SJSA1 (cell line): ENCODE measurements around the gene EME2. TPM values are rescaled to one million over a fixed set of nuclear protein-coding genes. Genes with fewer than 3 reads are reported as not detected.

Experiments
- DNase-seq, 2 experiments: peaks; one replicate each; pipeline ENCODE4 v3.0.0-alpha.2; 2015 to 2020; ENCODE audit warnings: low spot score in 2 of 2, low read depth in 1 of 2
- H3K27ac ChIP-seq: fragments of 250-450 bp; sonication (Bioruptor Pico); 2 replicates; pipeline ENCODE4 v1.5.1; 2020; ENCODE audit warnings: mild to moderate bottlenecking, moderate library complexity
- H3K27me3 ChIP-seq: fragments of 250-450 bp; sonication (Bioruptor Pico); replicated peaks from 2 replicates; pipeline ENCODE4 v1.5.1; 2020; ENCODE audit warnings: mild to moderate bottlenecking, moderate library complexity
- H3K36me3 ChIP-seq: fragments of 250-450 bp; sonication (Bioruptor Pico); 2 replicates; pipeline ENCODE4 v1.5.1; 2020; ENCODE audit warnings: mild to moderate bottlenecking
- H3K4me1 ChIP-seq: fragments of 250-450 bp; sonication (Bioruptor Pico); replicated peaks from 2 replicates; pipeline ENCODE4 v1.6.1; 2021; ENCODE audit warnings: mild to moderate bottlenecking
- H3K4me3 ChIP-seq: fragments of 250-450 bp; sonication (Bioruptor Pico); 2 replicates; pipeline ENCODE4 v1.5.1; 2020; ENCODE audit warnings: mild to moderate bottlenecking
- H3K9me3 ChIP-seq: fragments of 250-450 bp; sonication (Bioruptor Pico); replicated peaks from 2 replicates; pipeline ENCODE4 v1.5.1; 2020; ENCODE audit warnings: mild to moderate bottlenecking
- total RNA-seq: library from RNA; depleted of rRNA; stranded (reverse); fragments of >200 nt; shearing (Covaris generic); gene quantifications from 2 replicates; pipeline ENCODE4 v1.2.3, GENCODE V29; 2014

The EME2 gene
- total RNA-seq, 1 experiment from 2014 or later = 7.7 TPM

DNA sequence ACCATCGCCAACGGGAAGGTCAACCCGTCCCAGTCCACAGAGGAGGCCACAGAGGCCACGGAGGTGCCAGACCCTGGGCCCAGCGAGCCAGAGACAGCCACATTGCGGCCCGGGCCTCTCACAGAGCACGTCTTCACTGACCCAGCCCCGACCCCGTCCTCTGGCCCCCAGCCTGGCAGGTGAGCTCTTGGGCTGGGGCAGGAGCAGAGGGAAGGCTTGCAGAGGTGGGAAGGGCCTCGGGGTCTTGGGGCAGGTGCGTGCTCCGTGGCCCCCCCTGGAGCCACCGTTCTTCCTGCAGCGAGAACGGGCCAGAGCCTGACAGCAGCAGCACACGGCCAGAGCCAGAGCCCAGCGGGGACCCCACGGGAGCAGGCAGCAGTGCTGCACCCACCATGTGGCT lies 6.4 kb upstream of the EME2 start:
- H3K4me1 ChIP-seq = peaks cover 9% of the 10 kb centered on the region
- no peak for DNase-seq
- H3K36me3 ChIP-seq = peaks cover 91% of the 10 kb centered on the region
- H3K9me3 ChIP-seq = no peaks in the 10 kb centered on the region
- H3K27me3 ChIP-seq = no peaks in the 10 kb centered on the region
- H3K4me3 ChIP-seq = no peak overlapping the region
- no peak overlapping the region for H3K27ac ChIP-seq

DNA sequence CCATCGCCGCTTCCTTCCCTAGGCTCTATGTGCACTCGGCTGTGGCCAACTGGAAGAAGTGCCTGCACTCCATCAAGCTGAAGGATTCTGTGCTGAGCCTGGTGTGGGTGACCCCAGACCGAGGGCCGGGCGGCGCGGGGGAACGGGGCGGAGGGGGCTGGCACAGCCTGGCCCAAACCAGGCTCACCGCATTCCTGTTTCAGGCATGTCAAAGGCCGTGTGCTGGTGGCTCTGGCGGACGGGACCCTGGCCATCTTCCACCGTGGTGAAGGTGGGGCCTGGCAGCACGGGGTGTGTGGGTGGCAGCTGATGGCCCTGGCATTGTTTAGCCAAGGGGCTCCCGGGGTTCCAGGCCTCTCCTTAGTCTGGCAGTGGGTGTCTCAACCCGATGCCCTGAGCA lies 5.9 kb upstream of the EME2 start:
- Histone ChIP-seq H3K9me3 (no peaks in the 10 kb centered on the region), H3K36me3 (peaks cover 92% of the 10 kb centered on the region), H3K27me3 (no peaks in the 10 kb centered on the region), H3K27ac (no peak overlapping the region), H3K4me3 (no peak overlapping the region), H3K4me1 (peaks cover 12% of the 10 kb centered on the region)
- DNase-seq = no peak

DNA sequence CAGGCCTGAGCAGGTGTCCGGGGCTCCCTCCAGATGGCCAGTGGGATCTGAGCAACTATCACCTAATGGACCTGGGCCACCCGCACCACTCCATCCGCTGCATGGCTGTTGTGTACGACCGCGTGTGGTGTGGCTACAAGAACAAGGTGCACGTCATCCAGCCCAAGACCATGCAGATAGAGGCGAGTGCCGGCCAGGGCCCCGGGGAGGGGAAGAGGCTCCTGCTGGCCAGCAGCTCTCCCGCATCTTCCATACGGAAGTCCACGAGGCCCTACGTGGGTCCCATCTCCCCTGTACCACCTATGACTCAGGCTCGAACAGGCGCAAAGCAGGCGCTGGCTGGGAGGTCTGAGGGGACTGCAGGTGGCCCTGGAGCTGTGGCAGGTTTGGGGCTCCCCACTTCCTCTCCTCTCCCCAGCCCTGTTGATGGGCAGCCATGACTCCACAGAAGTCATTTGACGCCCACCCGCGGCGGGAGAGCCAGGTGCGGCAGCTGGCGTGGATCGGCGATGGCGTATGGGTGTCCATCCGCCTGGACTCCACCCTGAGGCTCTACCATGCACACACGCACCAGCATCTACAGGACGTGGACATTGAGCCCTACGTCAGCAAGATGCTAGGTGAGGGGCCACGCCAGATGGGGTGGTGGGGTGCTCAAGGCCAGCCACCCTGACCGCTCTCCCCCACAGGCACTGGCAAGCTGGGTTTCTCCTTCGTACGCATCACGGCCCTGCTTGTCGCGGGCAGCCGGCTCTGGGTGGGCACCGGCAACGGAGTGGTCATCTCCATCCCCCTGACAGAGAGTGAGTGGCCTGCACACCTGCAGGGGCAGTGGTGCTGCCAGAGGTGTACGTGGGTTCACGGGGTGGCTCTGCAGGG lies 5.3 kb upstream of the EME2 start:
- H3K27me3 ChIP-seq = no peaks in the 10 kb centered on the region
- peaks cover 92% of the 10 kb centered on the region for H3K36me3 ChIP-seq
- H3K4me1 ChIP-seq = peaks cover 19% of the 10 kb centered on the region
- no peak for DNase-seq
- no peak overlapping the region for H3K27ac ChIP-seq
- no peak overlapping the region for H3K4me3 ChIP-seq
- H3K9me3 ChIP-seq = no peaks in the 10 kb centered on the region

DNA sequence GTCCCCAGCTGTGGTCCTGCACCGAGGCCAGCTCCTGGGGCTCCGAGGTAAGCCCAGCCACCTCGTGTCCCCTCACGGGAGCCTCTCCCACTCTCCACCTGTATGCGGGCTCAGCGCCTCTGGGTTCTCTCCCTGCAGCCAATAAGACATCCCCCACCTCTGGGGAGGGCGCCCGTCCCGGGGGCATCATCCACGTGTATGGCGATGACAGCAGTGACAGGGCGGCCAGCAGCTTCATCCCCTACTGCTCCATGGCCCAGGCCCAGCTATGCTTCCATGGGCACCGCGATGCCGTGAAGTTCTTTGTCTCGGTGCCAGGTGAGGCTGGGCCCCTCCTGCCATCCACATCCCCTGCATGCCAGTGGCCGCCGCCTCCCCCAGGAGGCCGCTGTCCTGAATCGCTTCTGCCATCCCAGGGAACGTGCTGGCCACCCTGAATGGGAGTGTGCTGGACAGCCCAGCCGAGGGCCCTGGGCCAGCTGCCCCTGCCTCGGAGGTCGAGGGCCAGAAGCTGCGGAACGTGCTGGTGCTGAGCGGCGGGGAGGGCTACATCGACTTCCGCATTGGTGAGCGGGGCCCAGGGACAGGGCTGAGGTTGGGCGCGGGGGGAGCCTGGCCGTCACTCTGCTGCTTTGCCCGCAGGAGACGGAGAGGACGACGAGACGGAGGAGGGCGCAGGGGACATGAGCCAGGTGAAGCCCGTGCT lies 4.4 kb upstream of the EME2 start:
- Histone ChIP-seq H3K27ac (no peak overlapping the region), H3K4me1 (peaks cover 19% of the 10 kb centered on the region), H3K9me3 (peaks cover 4% of the 10 kb centered on the region), H3K27me3 (no peaks in the 10 kb centered on the region), H3K4me3 (no peak overlapping the region), H3K36me3 (peaks cover 92% of the 10 kb centered on the region)
- DNase-seq = no peak

GRCh38 chr16:1768767-1769401 lies 3.7 kb upstream of the EME2 start:
- Histone ChIP-seq H3K27me3 (no peaks in the 10 kb centered on the region), H3K9me3 (peaks cover 4% of the 10 kb centered on the region), H3K4me1 (peaks cover 23% of the 10 kb centered on the region), H3K4me3 (no peak overlapping the region), H3K27ac (no peak overlapping the region), H3K36me3 (peaks cover 89% of the 10 kb centered on the region)
- DNase-seq = no peak

- H3K36me3 ChIP-seq = peaks cover 89% of the 10 kb centered on the region
- peaks cover 4% of the 10 kb centered on the region for H3K9me3 ChIP-seq
- no peak overlapping the region for H3K27ac ChIP-seq
- no peak overlapping the region for H3K4me3 ChIP-seq
- no peak for DNase-seq
- H3K27me3 ChIP-seq = no peaks in the 10 kb centered on the region
- H3K4me1 ChIP-seq = peaks cover 30% of the 10 kb centered on the region
Observed at GRCh38 chr16:1769402-1770300, 3.0 kb upstream of the EME2 start.

DNA sequence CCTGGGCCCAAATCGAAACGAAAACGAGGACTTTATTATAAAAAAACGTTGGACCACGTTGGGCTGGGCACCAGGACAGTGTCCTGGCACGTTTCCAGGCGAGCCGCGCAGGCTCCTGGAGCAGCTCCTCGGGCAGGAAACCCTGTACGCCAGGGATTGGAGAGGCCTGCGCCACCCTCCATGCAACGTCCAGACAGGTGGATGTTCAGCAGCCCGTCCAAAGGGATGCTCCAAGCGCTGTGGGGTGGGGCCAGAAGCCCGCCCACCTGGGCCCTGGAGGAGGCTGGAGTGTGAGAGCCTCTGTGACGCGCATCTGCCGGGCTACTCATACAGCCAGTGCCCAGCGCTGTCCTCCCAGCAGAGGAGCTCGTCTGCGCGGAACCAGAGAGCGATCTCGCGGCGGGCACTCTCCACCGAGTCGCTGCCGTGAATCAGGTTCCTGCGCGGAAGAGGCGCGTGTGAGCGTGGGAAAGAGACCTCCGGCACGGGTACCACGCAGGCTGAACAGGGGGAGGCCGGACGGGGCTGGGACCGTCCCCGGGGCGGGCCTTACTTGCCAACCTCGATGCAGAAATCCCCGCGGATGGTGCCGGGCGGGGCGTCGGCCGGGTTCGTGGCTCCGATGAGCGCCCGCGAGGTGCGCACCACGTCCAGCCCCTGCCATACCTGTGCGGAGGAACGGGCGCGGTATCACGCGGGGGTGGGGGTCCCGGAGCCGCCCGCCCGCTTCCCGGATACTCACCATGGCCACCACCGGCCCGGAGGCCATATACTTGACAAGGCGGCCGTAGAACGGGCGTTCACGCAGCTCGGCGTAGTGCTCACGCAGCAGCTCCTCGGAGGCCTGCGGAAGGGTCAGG lies 2.1 kb upstream of the EME2 start:
- DNase-seq = no peak

DNA sequence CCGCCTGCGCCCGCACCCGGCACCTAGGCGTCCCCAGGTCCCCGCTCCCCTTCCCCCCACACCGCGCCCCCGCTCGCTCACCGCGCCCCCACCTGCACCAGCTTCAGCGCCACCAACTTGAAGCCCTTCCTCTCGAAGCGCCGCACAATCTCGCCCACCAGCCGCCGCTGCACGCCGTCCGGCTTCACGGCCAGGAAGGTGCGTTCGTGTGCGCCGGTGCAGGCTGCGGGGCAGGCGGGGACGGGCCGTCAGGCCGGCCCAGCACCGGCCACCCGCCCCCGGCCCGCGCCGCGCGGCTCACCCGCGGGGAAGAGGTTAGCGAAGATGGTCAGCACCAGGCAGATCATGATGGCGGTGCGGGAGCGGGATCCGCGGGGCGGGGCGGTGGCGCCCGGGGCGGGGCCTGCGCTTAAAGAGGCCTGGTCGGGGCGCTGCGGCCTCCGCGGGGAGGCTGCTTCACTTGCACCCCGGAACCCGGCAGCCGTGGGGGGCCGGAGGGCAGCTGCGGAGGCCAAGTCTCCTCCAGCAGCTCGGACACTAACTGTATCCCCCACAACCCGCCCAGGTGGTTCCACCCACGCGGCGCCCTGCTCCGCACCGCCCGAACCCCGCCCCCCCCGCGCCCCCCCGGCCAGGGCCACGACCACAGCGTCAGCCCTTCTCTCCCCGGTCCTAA lies 1.3 kb upstream of the EME2 start, which contains the start of gene NME3:
Gene NME3, minus strand, starts transcription at position 356 of the 676 bp plus-strand sequence. Its CDS starts 9 bp downstream, at position 347.
- Histone ChIP-seq H3K4me1 (peaks cover 30% of the 10 kb centered on the region), H3K27ac (no peak within 1 kb of the TSS), H3K27me3 (no peaks in the 10 kb centered on the region), H3K36me3 (peaks cover 87% of the 10 kb centered on the region), H3K9me3 (peaks cover 4% of the 10 kb centered on the region), H3K4me3 (peak within 1 kb of the TSS; percentile 98)
- peak in 1 of 2 experiments; percentile 24 for DNase-seq

More for the DNA sequence above, 2.1 kb upstream of the EME2 start:
- peaks cover 30% of the 10 kb centered on the region for H3K4me1 ChIP-seq
- peak overlapping the region; percentile 98 for H3K4me3 ChIP-seq
- no peaks in the 10 kb centered on the region for H3K27me3 ChIP-seq
- H3K9me3 ChIP-seq = peaks cover 4% of the 10 kb centered on the region
- peaks cover 89% of the 10 kb centered on the region for H3K36me3 ChIP-seq
- H3K27ac ChIP-seq = no peak overlapping the region

DNA sequence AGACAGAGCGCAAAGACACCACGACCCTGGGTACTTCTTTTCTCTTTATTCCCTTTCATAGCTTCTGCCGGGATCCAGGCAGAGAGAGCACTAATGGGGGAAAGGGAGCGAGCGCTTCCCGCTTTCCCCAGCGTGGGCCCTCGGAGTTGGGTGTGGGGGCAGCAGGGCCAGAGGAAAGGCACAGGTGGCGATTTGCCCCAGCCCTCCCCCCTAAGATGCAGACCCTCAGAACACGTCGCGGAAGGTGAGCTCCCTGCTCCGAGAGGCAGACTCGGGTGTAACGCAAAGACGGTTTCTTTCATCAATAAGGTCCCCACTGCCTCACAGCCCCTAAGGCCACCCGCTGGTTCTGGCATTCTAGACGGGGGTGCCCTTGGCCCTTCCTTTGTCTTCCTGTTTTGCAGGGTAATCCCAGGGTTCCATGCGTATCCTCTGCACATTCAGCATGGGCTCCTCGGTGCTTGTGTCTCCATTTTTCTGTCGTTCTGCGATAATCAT lies 697 bp upstream of the EME2 start:
- DNase-seq = no peak
- peaks cover 4% of the 10 kb centered on the region for H3K9me3 ChIP-seq
- peaks cover 30% of the 10 kb centered on the region for H3K4me1 ChIP-seq
- H3K27me3 ChIP-seq = no peaks in the 10 kb centered on the region
- no peak overlapping the region for H3K27ac ChIP-seq
- H3K4me3 ChIP-seq = peak overlapping the region; percentile 98
- H3K36me3 ChIP-seq = peaks cover 89% of the 10 kb centered on the region

- peak; percentile 83 to 87 for DNase-seq
- Histone ChIP-seq H3K4me1 (peaks cover 30% of the 10 kb centered on the region), H3K36me3 (peaks cover 89% of the 10 kb centered on the region), H3K4me3 (peak within 1 kb of the TSS; percentile 98), H3K27ac (peak within 1 kb of the TSS; percentile 55), H3K9me3 (peaks cover 4% of the 10 kb centered on the region), H3K27me3 (no peaks in the 10 kb centered on the region)
Observed at GRCh38 chr16:1772908-1773702, 495 bp downstream of the EME2 start, which contains the start of gene MRPS34. Gene MRPS34, minus strand, starts transcription at chr16:1773134. Its CDS starts 15 bp downstream, at chr16:1773119.

DNA sequence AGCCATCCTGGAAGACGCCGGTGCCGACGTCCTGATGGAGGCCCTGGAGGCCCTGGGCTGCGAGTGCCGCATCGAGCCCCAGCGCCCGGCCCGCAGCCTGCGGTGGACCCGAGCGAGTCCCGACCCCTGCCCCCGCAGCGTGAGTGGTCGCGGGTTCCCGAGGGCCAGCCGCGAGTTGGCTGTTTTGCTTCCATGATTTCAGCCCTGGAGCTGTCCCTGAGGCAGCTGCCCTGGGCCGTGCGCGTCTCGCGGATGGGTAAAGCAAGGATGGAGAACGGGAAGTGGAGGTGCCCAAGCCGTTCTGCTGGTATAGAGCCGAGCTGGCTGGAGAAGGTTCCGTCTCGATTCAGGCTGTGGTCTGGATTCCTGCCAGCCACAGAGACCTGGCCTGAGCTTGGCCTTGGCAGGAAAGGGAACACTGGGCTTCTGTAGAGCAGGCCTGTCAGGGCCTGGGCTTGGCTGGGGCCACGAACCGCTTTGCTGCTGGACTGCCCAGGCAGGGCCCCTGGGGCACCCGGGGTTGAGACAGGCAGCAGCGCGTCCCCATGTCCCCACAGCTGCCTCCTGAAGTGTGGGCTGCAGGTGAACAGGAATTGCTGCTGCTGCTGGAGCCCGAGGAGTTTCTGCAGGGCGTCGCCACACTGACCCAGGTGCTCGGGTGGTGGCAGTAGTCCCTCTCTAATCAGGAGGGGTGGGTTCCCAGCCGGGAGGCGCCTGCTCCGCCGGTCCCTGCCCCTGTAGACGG lies 1.3 kb downstream of the EME2 start:
- peaks cover 84% of the 10 kb centered on the region for H3K36me3 ChIP-seq

More for the DNA sequence above, 1.3 kb downstream of the EME2 start:
- peak overlapping the region; percentile 98 for H3K4me3 ChIP-seq
- peaks cover 4% of the 10 kb centered on the region for H3K9me3 ChIP-seq
- no peak overlapping the region for H3K27ac ChIP-seq
- peaks cover 30% of the 10 kb centered on the region for H3K4me1 ChIP-seq
- no peak for DNase-seq
- H3K27me3 ChIP-seq = no peaks in the 10 kb centered on the region
